Fibroblast of mammary gland (primary cell): ENCODE measurements around the gene SNTG2.
"Not testable (repeated sequence)": the region's sequence is repeated elsewhere in the genome, so short reads cannot be mapped to it uniquely, and the experiment has no call there.

Experiments
- DNase-seq: peaks from one replicate; pipeline ENCODE4 v3.0.0-alpha.2; 2010; ENCODE audit warnings: low read depth
- H3K4me3 ChIP-seq: 2 replicates; pipeline ENCODE4 v1.5.1; 2011; ENCODE audit warnings: low read depth, mild to moderate bottlenecking, low read length, moderate library complexity; ENCODE audit not compliant: control insufficient read depth
- TF ChIP-seq, protein P1 (sequence below): conservative IDR thresholded peaks from 2 replicates; pipeline ENCODE4 v1.5.1; 2011; ENCODE audit warnings: low read depth, low read length, inconsistent platforms; ENCODE audit not compliant: control insufficient read depth, insufficient read depth

Gene SNTG2

DNA sequence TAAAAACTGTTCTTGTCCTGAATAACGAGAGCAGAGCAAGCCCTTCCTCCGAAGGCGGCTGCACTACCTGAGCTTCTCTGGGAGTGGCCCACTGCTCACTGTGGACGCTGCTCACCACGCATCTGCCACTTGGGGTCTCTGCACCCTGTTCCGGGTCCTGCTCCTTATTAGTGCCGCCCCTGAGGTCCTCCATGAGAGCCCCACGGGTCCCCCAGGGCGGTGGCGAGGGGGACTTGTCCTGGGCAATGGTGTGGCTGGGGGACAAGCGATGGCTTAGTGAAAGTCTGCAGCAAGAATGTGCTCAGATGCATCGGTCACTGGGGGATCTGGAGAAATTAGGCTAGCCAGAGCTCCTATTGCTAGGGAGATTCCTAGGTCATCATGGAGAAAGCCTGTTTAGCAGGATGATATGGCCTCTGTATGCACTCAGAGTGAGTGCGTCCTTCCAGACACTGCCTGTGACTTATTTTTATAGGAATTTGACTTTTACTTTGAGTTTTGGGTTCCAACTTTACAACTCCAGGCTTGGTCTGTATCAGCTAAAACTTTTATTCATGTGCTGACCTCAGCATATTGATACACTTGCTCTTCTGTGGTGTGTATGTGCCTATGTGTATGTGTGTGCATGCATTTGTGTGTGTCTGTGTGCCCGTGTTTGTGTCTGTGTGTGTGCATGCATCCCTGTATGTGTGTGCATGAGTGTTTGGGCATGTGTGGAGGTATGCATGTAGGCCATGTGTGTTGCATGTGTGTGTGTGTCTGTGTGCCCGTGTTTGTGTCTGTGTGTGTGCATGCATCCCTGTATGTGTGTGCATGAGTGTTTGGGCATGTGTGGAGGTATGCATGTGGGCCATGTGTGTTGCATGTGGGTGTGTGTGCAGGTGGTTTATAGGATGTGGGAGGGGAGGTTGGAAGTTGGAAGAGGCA lies 129.5 kb downstream of the SNTG2 start:
- no peak for DNase-seq
- TF ChIP-seq, protein P1, sequence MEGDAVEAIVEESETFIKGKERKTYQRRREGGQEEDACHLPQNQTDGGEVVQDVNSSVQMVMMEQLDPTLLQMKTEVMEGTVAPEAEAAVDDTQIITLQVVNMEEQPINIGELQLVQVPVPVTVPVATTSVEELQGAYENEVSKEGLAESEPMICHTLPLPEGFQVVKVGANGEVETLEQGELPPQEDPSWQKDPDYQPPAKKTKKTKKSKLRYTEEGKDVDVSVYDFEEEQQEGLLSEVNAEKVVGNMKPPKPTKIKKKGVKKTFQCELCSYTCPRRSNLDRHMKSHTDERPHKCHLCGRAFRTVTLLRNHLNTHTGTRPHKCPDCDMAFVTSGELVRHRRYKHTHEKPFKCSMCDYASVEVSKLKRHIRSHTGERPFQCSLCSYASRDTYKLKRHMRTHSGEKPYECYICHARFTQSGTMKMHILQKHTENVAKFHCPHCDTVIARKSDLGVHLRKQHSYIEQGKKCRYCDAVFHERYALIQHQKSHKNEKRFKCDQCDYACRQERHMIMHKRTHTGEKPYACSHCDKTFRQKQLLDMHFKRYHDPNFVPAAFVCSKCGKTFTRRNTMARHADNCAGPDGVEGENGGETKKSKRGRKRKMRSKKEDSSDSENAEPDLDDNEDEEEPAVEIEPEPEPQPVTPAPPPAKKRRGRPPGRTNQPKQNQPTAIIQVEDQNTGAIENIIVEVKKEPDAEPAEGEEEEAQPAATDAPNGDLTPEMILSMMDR: no peak
- H3K4me3 ChIP-seq: no peak overlapping the region

DNA sequence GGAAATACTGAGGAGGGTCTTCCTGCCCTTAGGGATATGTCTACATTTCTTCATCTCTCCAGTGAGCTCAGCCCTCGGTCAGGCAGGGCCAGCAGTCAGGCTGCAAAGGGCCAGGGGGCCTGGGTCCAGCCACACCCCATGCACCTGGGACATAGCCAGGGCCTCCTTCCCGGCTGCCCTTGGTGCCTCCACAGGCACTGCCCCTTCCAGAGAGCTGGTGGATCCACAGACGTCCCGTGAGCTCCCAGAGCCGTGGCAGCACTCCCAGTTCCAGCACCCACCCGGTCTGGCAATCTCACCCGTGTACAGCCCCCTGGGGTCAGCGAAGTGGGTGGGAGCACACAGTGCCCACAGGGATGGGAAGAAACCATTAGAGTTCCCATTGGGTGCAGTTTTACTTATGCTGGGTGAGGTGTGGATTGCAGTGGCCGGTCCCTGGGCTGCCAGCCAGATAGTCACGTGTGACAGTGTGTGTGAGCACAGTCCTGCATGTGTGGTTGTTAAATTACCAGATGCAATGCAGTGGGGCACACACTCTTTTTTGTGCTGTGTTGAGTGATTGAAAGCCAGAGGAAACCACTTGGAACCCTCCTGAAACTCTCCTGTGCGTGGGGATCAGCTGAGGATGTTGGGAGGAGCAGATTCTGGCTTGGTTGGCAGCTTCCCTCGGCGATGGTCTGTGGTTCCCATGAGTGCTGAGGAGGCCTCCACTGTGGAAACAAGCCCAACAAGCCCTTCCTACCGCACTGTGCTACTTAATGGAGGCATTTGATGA lies 131.0 kb downstream of the SNTG2 start:
- TF ChIP-seq, protein P1: no peak
- no peak overlapping the region for H3K4me3 ChIP-seq
- peak; percentile 12 for DNase-seq

DNA sequence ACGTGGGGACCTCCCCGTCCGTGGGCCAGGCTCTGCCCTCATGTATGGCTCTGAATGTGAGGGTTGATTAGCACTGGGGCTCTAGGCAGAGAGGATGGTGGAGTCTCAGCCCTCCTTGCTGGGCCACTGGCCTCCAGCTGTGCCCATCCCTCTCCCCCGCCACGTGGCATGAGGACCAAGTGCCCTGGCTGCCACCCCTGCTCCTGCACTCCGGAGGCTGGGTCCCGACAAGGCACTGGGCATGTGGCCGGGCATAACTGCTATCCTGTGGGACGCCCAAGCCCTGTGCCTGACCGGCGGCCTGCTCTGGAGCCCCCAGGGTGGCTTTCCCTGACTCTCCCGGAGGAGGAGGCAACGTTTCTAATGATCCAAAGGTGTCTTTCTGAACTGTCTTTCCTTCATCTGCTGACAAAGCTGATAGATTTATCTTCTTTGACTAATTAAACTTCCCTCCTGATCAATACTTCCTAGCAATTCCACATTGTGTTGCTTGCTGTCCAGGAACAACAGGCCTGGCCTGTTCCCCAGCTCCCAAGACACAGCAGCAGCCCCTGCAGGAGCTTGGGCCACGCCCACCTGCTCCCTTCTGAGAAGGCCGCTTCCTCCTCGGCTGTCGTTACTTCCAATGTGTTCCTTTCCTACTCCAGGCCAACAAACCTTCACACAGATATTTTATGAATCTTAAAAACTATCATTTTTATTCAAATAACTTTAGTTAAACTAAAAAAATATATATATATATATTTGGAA lies 132.0 kb downstream of the SNTG2 start:
- no peak for DNase-seq
- H3K4me3 ChIP-seq: no peak overlapping the region
- TF ChIP-seq, protein P1: no peak

DNA sequence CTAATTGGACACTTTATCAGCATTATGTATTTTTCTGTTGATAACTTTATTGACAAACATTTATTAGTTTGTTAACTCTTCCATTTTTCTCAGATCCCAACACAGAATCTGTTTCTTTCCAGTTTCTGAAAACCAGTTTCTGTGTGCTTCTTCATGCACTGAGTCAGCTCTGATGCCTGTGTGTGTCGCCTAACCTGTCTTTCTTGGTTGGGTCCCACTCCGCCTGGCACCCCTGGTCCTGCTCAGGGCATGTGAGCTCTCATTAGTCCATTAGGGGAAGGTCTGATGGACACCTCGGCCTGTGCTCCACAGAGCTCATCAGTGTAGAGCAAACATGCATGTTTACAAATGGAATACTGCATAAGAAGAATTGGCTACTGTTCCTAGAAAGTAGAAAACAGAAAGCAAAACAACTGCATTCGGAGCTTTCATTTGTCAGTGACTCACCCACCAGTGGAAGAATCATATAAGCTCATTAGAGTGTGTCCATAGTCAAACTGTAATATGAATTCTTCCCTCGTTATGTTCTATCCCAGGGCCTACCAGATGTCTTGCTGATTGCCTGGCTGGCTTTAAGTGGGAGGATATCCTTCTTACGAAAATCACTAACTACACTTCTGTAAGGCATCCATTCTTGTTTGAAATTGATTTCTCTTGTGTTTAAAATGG lies 137.7 kb downstream of the SNTG2 start:
- TF ChIP-seq, protein P1: no peak
- no peak overlapping the region for H3K4me3 ChIP-seq
- no peak for DNase-seq

DNA sequence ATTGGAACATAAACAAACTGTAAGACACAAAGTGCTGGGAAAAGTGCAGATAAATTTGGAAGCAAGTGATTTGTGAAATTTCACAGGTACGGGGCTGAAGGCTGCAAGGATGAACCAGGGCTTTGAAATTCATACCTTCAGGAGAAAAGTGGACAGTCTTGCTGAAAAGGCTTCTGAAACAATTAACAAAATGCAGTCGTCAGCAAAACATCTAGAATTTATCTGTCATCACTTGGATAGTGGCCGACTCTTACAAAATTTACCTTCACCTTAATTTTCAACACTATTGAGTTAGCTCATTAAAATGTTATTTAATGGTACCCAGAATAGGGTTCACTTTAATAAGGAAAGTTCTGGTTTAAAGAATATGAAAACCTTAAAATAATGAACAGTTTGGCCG lies 138.3 kb downstream of the SNTG2 start:
- TF ChIP-seq, protein P1: no peak
- H3K4me3 ChIP-seq: no peak overlapping the region
- DNase-seq: no peak

DNA sequence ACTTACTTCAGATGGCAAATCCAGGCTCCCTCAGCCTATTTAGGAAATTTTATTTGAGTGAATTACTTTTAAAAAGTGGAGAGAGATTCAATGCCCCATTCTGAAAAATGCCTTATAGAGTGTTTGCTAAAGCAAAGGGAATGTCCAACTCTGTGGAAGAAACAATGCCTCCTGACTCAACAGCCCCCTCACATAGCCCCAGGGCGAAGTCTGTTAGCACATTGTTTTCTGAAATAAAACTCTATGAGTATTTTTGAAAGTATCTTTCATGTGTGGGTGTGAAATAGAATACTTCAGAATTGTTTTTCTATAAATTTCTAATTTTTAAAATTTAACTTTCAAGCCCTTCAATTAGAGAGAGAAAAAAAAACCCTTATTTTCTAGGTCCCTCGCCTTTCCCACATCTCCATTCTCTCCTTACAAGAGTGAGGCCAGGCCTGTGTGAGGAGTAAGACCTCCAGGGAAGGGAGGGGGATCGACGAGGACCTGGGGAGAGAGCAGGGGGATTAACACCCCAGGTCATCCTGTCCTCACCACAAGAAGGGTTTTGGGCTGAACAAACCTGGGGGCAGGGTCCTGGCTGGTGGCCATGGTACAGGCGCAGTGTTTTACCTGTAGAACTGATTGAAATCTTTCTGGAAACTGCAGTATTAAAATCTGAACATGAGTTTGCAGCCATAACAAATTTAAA lies 141.4 kb downstream of the SNTG2 start:
- no peak overlapping the region for H3K4me3 ChIP-seq
- no peak for DNase-seq
- TF ChIP-seq, protein P1: no peak

DNA sequence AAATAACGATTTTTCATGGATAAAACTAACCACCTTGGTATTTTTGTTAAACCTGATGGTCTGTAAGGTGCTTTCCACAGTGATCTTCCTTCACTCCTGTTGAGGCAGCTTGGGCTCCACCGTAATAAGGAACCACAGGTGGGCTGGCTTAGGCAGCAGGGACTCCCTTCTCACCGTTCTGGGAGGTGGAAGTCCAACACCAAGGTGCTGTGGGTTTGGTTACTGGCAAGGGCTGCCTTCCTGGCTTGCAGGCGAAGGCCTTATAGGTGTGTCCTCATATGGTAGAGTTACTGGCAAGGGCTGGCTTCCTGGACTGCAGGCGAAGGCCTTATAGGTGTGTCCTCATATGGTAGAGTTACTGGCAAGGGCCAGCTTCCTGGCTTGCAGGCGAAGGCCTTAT lies 143.0 kb downstream of the SNTG2 start:
- not testable (repeated sequence) for H3K4me3 ChIP-seq, DNase-seq
